HL-60 (cell line): ENCODE data around the gene PDCL2.

ENCODE experiments used
- GABPA ChIP-seq: IDR thresholded peaks from 2 replicates; pipeline ENCODE4 v1.6.1; 2012; ENCODE audit warnings: low read depth
- POLR2AphosphoS5 ChIP-seq: IDR thresholded peaks from 2 replicates; pipeline ENCODE4 v1.6.1; 2012; ENCODE audit warnings: low read depth
- SPI1 ChIP-seq: IDR thresholded peaks from 2 replicates; pipeline ENCODE4 v1.6.1; 2012; ENCODE audit warnings: low read depth, mild to moderate bottlenecking, borderline replicate concordance
- TF ChIP-seq, protein P1 (sequence below): IDR thresholded peaks from one replicate; pipeline ENCODE4 v1.5.1; 2011; ENCODE audit warnings: low read length, control low read depth, inconsistent platforms; ENCODE audit not compliant: insufficient read depth
- TF ChIP-seq, protein P2 (sequence below): IDR thresholded peaks from 2 replicates; pipeline ENCODE4 v1.6.1; 2012; ENCODE audit warnings: low read depth; ENCODE audit not compliant: insufficient replicate concordance

DNA sequence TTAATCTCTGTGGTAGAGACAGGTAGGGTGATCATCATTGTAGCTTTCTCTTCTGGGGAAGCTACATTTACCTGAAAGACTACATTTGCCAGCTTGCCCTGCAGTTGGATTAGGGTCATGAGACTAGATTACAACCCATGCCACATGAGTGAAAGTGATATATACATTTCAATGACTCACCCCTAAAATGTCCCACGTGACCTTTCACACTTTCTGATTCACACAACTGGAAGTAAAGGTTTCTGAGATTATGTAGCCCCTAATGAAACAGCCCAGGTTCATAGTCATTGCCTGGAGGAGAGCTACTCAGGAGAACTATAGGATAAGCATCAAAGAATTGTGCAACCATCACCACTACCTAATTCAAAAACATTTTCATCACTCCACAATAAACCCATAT lies 17.8 kb downstream of the PDCL2 start:
- TF ChIP-seq, protein P1, sequence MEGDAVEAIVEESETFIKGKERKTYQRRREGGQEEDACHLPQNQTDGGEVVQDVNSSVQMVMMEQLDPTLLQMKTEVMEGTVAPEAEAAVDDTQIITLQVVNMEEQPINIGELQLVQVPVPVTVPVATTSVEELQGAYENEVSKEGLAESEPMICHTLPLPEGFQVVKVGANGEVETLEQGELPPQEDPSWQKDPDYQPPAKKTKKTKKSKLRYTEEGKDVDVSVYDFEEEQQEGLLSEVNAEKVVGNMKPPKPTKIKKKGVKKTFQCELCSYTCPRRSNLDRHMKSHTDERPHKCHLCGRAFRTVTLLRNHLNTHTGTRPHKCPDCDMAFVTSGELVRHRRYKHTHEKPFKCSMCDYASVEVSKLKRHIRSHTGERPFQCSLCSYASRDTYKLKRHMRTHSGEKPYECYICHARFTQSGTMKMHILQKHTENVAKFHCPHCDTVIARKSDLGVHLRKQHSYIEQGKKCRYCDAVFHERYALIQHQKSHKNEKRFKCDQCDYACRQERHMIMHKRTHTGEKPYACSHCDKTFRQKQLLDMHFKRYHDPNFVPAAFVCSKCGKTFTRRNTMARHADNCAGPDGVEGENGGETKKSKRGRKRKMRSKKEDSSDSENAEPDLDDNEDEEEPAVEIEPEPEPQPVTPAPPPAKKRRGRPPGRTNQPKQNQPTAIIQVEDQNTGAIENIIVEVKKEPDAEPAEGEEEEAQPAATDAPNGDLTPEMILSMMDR: no peak
- TF ChIP-seq, protein P2, sequence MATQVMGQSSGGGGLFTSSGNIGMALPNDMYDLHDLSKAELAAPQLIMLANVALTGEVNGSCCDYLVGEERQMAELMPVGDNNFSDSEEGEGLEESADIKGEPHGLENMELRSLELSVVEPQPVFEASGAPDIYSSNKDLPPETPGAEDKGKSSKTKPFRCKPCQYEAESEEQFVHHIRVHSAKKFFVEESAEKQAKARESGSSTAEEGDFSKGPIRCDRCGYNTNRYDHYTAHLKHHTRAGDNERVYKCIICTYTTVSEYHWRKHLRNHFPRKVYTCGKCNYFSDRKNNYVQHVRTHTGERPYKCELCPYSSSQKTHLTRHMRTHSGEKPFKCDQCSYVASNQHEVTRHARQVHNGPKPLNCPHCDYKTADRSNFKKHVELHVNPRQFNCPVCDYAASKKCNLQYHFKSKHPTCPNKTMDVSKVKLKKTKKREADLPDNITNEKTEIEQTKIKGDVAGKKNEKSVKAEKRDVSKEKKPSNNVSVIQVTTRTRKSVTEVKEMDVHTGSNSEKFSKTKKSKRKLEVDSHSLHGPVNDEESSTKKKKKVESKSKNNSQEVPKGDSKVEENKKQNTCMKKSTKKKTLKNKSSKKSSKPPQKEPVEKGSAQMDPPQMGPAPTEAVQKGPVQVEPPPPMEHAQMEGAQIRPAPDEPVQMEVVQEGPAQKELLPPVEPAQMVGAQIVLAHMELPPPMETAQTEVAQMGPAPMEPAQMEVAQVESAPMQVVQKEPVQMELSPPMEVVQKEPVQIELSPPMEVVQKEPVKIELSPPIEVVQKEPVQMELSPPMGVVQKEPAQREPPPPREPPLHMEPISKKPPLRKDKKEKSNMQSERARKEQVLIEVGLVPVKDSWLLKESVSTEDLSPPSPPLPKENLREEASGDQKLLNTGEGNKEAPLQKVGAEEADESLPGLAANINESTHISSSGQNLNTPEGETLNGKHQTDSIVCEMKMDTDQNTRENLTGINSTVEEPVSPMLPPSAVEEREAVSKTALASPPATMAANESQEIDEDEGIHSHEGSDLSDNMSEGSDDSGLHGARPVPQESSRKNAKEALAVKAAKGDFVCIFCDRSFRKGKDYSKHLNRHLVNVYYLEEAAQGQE: no peak
- TF ChIP-seq SPI1 (no peak), POLR2AphosphoS5 (no peak), GABPA (no peak)
